Ovary (tissue), 3 donors: ENCODE results near the gene IFNA13.

ENCODE experiments used
- EP300 ChIP-seq: sonication (generic); formaldehyde crosslinking; IDR thresholded peaks from one replicate; pipeline ENCODE4 v1.6.1; 2017; ENCODE audit warnings: antibody characterized with exemption
- POLR2A ChIP-seq: fragments of 450-650 bp; IDR thresholded peaks from one replicate; pipeline ENCODE4 v1.6.1; 2017; ENCODE audit warnings: antibody characterized with exemption, mild to moderate bottlenecking, moderate library complexity
- TF ChIP-seq, protein P1 (sequence below), 3 donors: fragments of 450-650 bp in 2 of 3; fragments of 200-600 bp in 1 of 3; IDR thresholded peaks; one replicate each; pipeline versions ENCODE4 v1.5.1 to v1.8.0; 2016 to 2022; ENCODE audit warnings: antibody characterized with exemption in 3 of 3, mild to moderate bottlenecking in 1 of 3
- donor health status: DM: no; HTN: no; CAD: no.

DNA sequence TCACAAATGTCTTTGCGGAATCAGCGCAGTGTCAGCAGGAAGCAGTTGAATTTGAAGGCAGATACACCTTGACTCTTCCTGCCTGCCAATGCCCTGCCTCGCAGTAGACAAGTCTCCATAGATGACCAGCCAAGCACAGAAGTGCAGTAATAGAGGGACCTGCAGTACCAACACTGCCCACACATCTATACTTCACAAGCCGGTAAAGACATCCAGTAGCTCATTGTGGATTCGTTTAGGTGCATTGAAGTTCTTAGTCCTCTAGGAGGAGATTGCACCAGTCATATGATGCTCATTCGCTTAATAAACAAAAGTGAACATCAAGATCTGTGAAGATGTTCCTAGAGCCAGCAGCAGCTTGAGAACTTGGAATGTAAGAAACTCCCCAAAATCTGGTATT is 24.4 kb upstream of the IFNA13 start:
- no peak for TF ChIP-seq POLR2A
- TF ChIP-seq, protein P1, sequence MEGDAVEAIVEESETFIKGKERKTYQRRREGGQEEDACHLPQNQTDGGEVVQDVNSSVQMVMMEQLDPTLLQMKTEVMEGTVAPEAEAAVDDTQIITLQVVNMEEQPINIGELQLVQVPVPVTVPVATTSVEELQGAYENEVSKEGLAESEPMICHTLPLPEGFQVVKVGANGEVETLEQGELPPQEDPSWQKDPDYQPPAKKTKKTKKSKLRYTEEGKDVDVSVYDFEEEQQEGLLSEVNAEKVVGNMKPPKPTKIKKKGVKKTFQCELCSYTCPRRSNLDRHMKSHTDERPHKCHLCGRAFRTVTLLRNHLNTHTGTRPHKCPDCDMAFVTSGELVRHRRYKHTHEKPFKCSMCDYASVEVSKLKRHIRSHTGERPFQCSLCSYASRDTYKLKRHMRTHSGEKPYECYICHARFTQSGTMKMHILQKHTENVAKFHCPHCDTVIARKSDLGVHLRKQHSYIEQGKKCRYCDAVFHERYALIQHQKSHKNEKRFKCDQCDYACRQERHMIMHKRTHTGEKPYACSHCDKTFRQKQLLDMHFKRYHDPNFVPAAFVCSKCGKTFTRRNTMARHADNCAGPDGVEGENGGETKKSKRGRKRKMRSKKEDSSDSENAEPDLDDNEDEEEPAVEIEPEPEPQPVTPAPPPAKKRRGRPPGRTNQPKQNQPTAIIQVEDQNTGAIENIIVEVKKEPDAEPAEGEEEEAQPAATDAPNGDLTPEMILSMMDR (IDR thresholded peaks at IDR 0.05): no peak
- TF ChIP-seq EP300: no peak
